ENCODE data around the gene ANKRD17. TPM values are rescaled to one million over a fixed set of nuclear protein-coding genes. Genes with fewer than 3 reads are reported as not detected.

The ANKRD17 gene
- total RNA-seq, 1 experiment from 2014 or later, result 65.7 TPM

DNA sequence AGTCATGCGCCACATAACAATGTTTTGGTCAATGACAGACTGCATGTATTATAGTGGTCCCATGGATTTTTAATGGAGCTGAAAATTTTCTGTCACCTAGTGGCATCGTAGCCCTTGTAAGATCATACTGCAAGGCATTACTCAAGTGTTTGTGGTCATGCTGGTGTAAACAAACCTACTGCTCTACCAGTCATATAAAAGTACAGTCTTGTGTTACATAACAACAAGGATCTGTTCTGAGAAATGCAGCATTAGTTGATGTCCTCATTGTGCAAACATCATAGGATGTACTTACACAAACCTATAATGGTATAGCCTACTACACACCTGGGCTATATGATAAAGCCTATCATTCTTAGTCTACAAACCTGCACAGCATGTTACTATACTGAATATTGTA is 223.7 kb downstream of the ANKRD17 start:
- peaks cover 14% of the 10 kb centered on the region for H3K9me3 Mint-ChIP-seq (ENCODE audit: unreplicated experiment)
- intact Hi-C loops (cut with micrococcal nuclease), result no loop called here

DNA sequence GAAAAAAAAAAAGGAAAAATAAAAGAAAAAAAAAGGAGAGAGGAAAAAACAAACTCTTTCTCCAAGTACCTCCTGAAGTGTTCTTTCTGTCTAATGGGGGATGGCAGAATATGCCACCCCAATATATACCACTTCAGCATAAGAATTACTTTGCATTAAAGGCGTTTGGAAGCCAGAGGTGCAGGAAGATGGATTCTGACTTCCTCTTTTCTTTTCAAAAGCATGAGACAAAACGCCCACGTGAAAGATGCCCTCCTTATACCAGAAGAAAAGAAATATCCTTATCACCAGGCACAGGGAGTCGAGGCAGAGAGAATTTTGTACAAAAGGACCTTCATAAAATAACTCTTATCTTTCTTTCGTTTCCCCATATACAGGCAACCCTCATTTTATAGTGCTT is 230.0 kb downstream of the ANKRD17 start:
- Mint-ChIP-seq H3K9me3 (ENCODE audit: unreplicated experiment) (no peaks in the 10 kb centered on the region), H3K4me3 (ENCODE audit: unreplicated experiment) (no peak overlapping the region), H3K27ac (ENCODE audit: low read depth, unreplicated experiment) (no peak overlapping the region), H3K4me1 (ENCODE audit: insufficient read depth, unreplicated experiment) (no peaks in the 10 kb centered on the region), H3K36me3 (ENCODE audit: insufficient read depth, unreplicated experiment) (no peaks in the 10 kb centered on the region), H3K27me3 (ENCODE audit: insufficient read depth, unreplicated experiment) (peaks cover 6% of the 10 kb centered on the region)
- intact Hi-C loops (cut with micrococcal nuclease), result no loop called here
- no peak for DNase-seq (ENCODE audit: unreplicated experiment)
- TF ChIP-seq, protein P1, sequence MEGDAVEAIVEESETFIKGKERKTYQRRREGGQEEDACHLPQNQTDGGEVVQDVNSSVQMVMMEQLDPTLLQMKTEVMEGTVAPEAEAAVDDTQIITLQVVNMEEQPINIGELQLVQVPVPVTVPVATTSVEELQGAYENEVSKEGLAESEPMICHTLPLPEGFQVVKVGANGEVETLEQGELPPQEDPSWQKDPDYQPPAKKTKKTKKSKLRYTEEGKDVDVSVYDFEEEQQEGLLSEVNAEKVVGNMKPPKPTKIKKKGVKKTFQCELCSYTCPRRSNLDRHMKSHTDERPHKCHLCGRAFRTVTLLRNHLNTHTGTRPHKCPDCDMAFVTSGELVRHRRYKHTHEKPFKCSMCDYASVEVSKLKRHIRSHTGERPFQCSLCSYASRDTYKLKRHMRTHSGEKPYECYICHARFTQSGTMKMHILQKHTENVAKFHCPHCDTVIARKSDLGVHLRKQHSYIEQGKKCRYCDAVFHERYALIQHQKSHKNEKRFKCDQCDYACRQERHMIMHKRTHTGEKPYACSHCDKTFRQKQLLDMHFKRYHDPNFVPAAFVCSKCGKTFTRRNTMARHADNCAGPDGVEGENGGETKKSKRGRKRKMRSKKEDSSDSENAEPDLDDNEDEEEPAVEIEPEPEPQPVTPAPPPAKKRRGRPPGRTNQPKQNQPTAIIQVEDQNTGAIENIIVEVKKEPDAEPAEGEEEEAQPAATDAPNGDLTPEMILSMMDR (IDR thresholded peaks at IDR 0.05; ENCODE audit: unreplicated experiment), result no peak
- POLR2A ChIA-PET, result no interaction called here
- CTCF ChIA-PET, result no interaction called here
- BruUV-seq (replicated peaks), result no TSS peak

More for the DNA sequence above, 223.7 kb downstream of the ANKRD17 start:
- Mint-ChIP-seq H3K36me3 (ENCODE audit: insufficient read depth, unreplicated experiment) (no peaks in the 10 kb centered on the region), H3K4me1 (ENCODE audit: insufficient read depth, unreplicated experiment) (no peaks in the 10 kb centered on the region), H3K27me3 (ENCODE audit: insufficient read depth, unreplicated experiment) (no peaks in the 10 kb centered on the region), H3K27ac (ENCODE audit: low read depth, unreplicated experiment) (no peak overlapping the region), H3K4me3 (ENCODE audit: unreplicated experiment) (no peak overlapping the region)
- no TSS peak for BruUV-seq (replicated peaks)
- CTCF ChIA-PET, result no interaction called here
- POLR2A ChIA-PET, result no interaction called here
- no peak for DNase-seq (ENCODE audit: unreplicated experiment)
- TF ChIP-seq, protein P1 (IDR thresholded peaks at IDR 0.05; ENCODE audit: unreplicated experiment), result no peak

Other genes with a start within 250 kb of the ANKRD17 start
- gene COX18, start 189.1 kb downstream of the ANKRD17 start, total RNA-seq (2022), result 19.1 and 19.7 TPM in 2 replicates
- 0.15 TPM in 1 of 2 replicates, not detected in the other for gene ALB, start 145.5 kb upstream of the ANKRD17 start, total RNA-seq (2022)
- gene AFP, start 177.4 kb upstream of the ANKRD17 start, total RNA-seq (2022), result not detected in 2 replicates
- gene AFM, start 222.9 kb upstream of the ANKRD17 start, total RNA-seq (2022), result not detected in 2 replicates